GM06990 (cell line): Measurements from ENCODE around the gene USP24.
"Not testable (repeated sequence)": the region's sequence is repeated elsewhere in the genome, so short reads cannot be mapped to it uniquely, and the experiment has no call there.

ENCODE experiments used
- DNase-seq: peaks from one replicate; pipeline ENCODE4 v3.0.0-alpha.2; 2011; ENCODE audit not compliant: insufficient read length; ENCODE audit errors: extremely low read depth
- H3K27me3 ChIP-seq: replicated peaks from 2 replicates; pipeline ENCODE4 v1.6.0; 2011; ENCODE audit warnings: low read length; ENCODE audit not compliant: control insufficient read depth, insufficient read depth
- H3K36me3 ChIP-seq: 2 replicates; pipeline ENCODE4 v1.5.1; 2011; ENCODE audit warnings: low read length; ENCODE audit not compliant: control insufficient read depth, insufficient read depth
- H3K4me3 ChIP-seq: replicated peaks from 2 replicates; pipeline ENCODE4 v1.5.1; 2011; ENCODE audit warnings: low read depth, mild to moderate bottlenecking, control low read depth, low read length
- TF ChIP-seq, protein P1 (sequence below): IDR thresholded peaks from 2 replicates; pipeline ENCODE4 v1.5.1; 2011; ENCODE audit warnings: low read length, control low read depth, mild to moderate bottlenecking, inconsistent platforms; ENCODE audit not compliant: insufficient read depth, poor library complexity, severe bottlenecking

The USP24 gene

GRCh38 chr1:55200667-55201066 is 14.5 kb downstream of the USP24 start:
- no peak for DNase-seq
- TF ChIP-seq, protein P1, sequence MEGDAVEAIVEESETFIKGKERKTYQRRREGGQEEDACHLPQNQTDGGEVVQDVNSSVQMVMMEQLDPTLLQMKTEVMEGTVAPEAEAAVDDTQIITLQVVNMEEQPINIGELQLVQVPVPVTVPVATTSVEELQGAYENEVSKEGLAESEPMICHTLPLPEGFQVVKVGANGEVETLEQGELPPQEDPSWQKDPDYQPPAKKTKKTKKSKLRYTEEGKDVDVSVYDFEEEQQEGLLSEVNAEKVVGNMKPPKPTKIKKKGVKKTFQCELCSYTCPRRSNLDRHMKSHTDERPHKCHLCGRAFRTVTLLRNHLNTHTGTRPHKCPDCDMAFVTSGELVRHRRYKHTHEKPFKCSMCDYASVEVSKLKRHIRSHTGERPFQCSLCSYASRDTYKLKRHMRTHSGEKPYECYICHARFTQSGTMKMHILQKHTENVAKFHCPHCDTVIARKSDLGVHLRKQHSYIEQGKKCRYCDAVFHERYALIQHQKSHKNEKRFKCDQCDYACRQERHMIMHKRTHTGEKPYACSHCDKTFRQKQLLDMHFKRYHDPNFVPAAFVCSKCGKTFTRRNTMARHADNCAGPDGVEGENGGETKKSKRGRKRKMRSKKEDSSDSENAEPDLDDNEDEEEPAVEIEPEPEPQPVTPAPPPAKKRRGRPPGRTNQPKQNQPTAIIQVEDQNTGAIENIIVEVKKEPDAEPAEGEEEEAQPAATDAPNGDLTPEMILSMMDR = no peak
- H3K36me3 ChIP-seq = no peaks in the 10 kb centered on the region; the same call in 1 of the 2 replicates
- no peaks in the 10 kb centered on the region for H3K27me3 ChIP-seq
- H3K4me3 ChIP-seq = no peak overlapping the region

GRCh38 chr1:55199735-55200134 is 15.4 kb downstream of the USP24 start:
- not testable (repeated sequence) for DNase-seq, H3K36me3 ChIP-seq, H3K27me3 ChIP-seq, H3K4me3 ChIP-seq

- TF ChIP-seq, protein P1 = no peak
- Histone ChIP-seq H3K4me3 (no peak overlapping the region), H3K36me3 (no peaks in the 10 kb centered on the region; the same call in 1 of the 2 replicates), H3K27me3 (no peaks in the 10 kb centered on the region)
- DNase-seq = no peak
Observed at GRCh38 chr1:55198044-55198443, 17.1 kb downstream of the USP24 start.

GRCh38 chr1:55197099-55197498 is 18.1 kb downstream of the USP24 start:
- H3K27me3 ChIP-seq = no peaks in the 10 kb centered on the region
- DNase-seq = no peak

GRCh38 chr1:55196433-55197035 is 18.6 kb downstream of the USP24 start:
- no peaks in the 10 kb centered on the region for H3K36me3 ChIP-seq
- TF ChIP-seq, protein P1 = no peak
- no peaks in the 10 kb centered on the region for H3K27me3 ChIP-seq
- no peak overlapping the region for H3K4me3 ChIP-seq
- DNase-seq = no peak

More at GRCh38 chr1:55197099-55197498, 18.1 kb downstream of the USP24 start:
- no peaks in the 10 kb centered on the region; the same call in 1 of the 2 replicates for H3K36me3 ChIP-seq
- TF ChIP-seq, protein P1 = no peak
- no peak overlapping the region for H3K4me3 ChIP-seq

DNA sequence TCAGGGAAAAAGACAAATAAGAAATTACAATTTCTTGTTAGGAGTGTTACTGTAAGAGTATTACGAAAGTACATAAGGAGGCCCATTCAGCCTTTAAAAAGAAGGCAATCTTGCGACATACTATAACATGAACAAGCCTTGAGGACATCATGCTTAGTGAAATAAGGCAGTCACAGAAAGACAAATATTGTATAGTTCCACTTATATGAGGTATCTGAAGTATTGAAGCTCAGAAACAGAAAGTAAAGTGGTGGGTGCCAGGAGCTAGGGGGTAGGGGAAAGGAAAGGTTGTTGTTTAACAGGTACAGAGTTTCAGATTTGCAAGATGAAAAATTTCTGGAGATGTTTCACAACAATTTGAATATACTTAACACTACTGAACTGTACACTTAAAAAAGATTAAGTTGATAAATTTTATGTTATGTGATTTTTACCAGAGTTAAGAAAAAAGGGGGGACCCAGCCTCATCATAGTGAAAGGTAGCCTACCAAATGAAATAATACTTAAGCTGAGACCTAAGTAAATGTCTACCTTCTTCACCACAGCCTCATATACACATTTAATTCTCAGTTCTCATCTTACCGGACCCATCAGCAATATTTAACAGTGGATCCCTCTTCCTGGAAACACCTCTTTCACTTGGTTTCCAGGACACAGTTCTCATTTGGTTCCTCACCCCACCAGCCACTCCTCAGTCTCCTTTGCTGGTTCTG is 19.5 kb downstream of the USP24 start:
- H3K4me3 ChIP-seq = no peak overlapping the region
- no peaks in the 10 kb centered on the region for H3K36me3 ChIP-seq
- DNase-seq = no peak
- TF ChIP-seq, protein P1 = no peak
- H3K27me3 ChIP-seq = no peaks in the 10 kb centered on the region
